Neuronal stem cell (in vitro differentiated cells): ENCODE measurements around the gene VAC14.

Source experiments
- DNase-seq: peaks from one replicate; pipeline ENCODE4 v3.0.0-alpha.2; 2013; ENCODE audit warnings: low spot score
- H2AFZ ChIP-seq: one replicate; pipeline ENCODE4 v1.6.1; 2013; ENCODE audit warnings: mild to moderate bottlenecking, low read length, inconsistent platforms
- H2AK5ac ChIP-seq: 2 replicates; pipeline ENCODE4 v1.6.1; 2013; ENCODE audit warnings: low read depth, mild to moderate bottlenecking, inconsistent platforms, low read length, moderate library complexity, mixed read lengths
- H2BK120ac ChIP-seq: 2 replicates; pipeline ENCODE4 v1.6.1; 2013; ENCODE audit warnings: low read depth, mild to moderate bottlenecking, inconsistent platforms, low read length, moderate library complexity, mixed read lengths
- H2BK12ac ChIP-seq: one replicate; pipeline ENCODE4 v1.6.1; 2013; ENCODE audit warnings: low read length, inconsistent platforms
- H2BK15ac ChIP-seq: 2 replicates; pipeline ENCODE4 v1.6.1; 2013; ENCODE audit warnings: mild to moderate bottlenecking, low read length, inconsistent platforms, mixed read lengths
- H2BK5ac ChIP-seq: one replicate; pipeline ENCODE4 v1.6.1; 2013; ENCODE audit warnings: inconsistent platforms, mild to moderate bottlenecking, low read length, moderate library complexity
- H3K14ac ChIP-seq: one replicate; pipeline ENCODE4 v1.6.1; 2013; ENCODE audit warnings: low read length, inconsistent platforms
- H3K18ac ChIP-seq: 2 replicates; pipeline ENCODE4 v1.6.1; 2013; ENCODE audit warnings: low read length, inconsistent platforms
- H3K23ac ChIP-seq: 2 replicates; pipeline ENCODE4 v1.6.1; 2013; ENCODE audit warnings: low read depth, mild to moderate bottlenecking, mixed read lengths, low read length, inconsistent platforms; ENCODE audit not compliant: poor library complexity
- H3K27ac ChIP-seq: replicated peaks from 3 replicates; pipeline ENCODE4 v1.5.1; 2013; ENCODE audit warnings: low read length, inconsistent platforms
- H3K27me3 ChIP-seq, 3 experiments: 2 replicates each; pipeline ENCODE4 v1.6.1; 2013; ENCODE audit warnings: low read length in 3 of 3, mild to moderate bottlenecking in 2 of 3, inconsistent platforms in 1 of 3, low read depth in 1 of 3, mixed read lengths in 1 of 3, moderate library complexity in 1 of 3; ENCODE audit not compliant: control insufficient read depth in 3 of 3, insufficient read depth in 3 of 3
- H3K36me3 ChIP-seq, 2 donors: replicated peaks in 1 of 2; 2 replicates each; pipeline ENCODE4 v1.6.1; 2013; ENCODE audit warnings: low read length in 2 of 2; ENCODE audit not compliant: control insufficient read depth in 2 of 2, insufficient read depth in 2 of 2
- H3K4ac ChIP-seq: 2 replicates; pipeline ENCODE4 v1.6.1; 2013; ENCODE audit warnings: inconsistent platforms, mild to moderate bottlenecking, low read length, moderate library complexity
- H3K4me1 ChIP-seq, 2 donors: 1 replicate in 1 of 2; 2 replicates in 1 of 2; pipeline ENCODE4 v1.6.1; 2013; ENCODE audit warnings: low read length in 2 of 2, low read depth in 1 of 2; ENCODE audit not compliant: control insufficient read depth in 2 of 2, insufficient read depth in 1 of 2
- H3K4me2 ChIP-seq: one replicate; pipeline ENCODE4 v1.6.1; 2013; ENCODE audit warnings: mild to moderate bottlenecking, low read length, inconsistent platforms; ENCODE audit not compliant: insufficient read depth, poor library complexity, severe bottlenecking
- H3K4me3 ChIP-seq, 2 donors: 2 replicates each; pipeline ENCODE4 v1.5.1; 2013; ENCODE audit warnings: low read length in 2 of 2, mild to moderate bottlenecking in 2 of 2, inconsistent platforms in 1 of 2, moderate library complexity in 1 of 2
- H3K79me1 ChIP-seq: one replicate; pipeline ENCODE4 v1.6.1; 2013; ENCODE audit warnings: low read depth, mild to moderate bottlenecking, inconsistent platforms, low read length, moderate library complexity
- H3K9ac ChIP-seq: one replicate; pipeline ENCODE4 v1.6.1; 2013; ENCODE audit warnings: mild to moderate bottlenecking, low read depth, low read length, inconsistent platforms; ENCODE audit not compliant: poor library complexity
- H3K9me3 ChIP-seq, 2 donors: replicated peaks in 1 of 2; 2 replicates each; pipeline versions ENCODE3 to v1.6.1; 2013; ENCODE audit warnings: low read length in 2 of 2, mild to moderate bottlenecking in 2 of 2, inconsistent platforms in 1 of 2, low read depth in 1 of 2, mixed read lengths in 1 of 2, moderate library complexity in 1 of 2; ENCODE audit not compliant: control insufficient read depth in 2 of 2, insufficient read depth in 1 of 2
- H4K8ac ChIP-seq: one replicate; pipeline ENCODE4 v1.6.1; 2013; ENCODE audit warnings: low read depth, mild to moderate bottlenecking, inconsistent platforms, low read length, moderate library complexity
- H4K91ac ChIP-seq: one replicate; pipeline ENCODE4 v1.6.1; 2013; ENCODE audit warnings: low read length, low read depth, mild to moderate bottlenecking, inconsistent platforms; ENCODE audit not compliant: poor library complexity
- WGBS, 2 donors: extraction: QIAGEN DNeasy Blood & Tissue Kit; methylation state at CpG; one replicate each; pipeline ENCODE4 v1.1.7; 2013; ENCODE audit warnings: missing lambda C conversion rate in 2 of 2, mixed read lengths in 1 of 2; ENCODE audit not compliant: insufficient read length in 2 of 2, insufficient replicate concordance in 1 of 2; ENCODE audit errors: extremely low coverage in 2 of 2; 5-methylcytosine and 5-hydroxymethylcytosine counted together

Gene VAC14

DNA sequence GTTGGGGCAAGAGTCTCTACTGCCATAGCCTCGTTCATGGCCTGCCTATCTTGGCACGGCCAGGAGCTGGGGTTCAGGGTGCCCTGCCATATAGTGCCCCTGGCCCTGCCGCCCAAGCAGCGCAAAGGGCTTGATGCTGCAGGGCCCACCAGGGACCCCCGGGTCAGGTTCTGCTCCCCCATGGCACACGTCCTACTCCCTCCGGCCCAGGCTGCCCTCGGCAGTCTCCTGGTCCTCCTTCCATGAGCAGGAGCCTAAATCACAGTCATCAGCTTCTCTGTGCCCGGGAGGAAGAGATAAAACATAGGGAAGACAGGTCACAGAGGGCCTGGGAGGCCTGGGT lies 59.2 kb downstream of the VAC14 start:
- no peak overlapping the region for H2BK15ac ChIP-seq
- H2AFZ ChIP-seq, result no peak overlapping the region
- H3K4me2 ChIP-seq, result no peak overlapping the region
- H3K79me1 ChIP-seq, result no peaks in the 10 kb centered on the region
- H4K8ac ChIP-seq, result no peak overlapping the region
- no peak overlapping the region for H3K18ac ChIP-seq
- no peak overlapping the region for H3K4ac ChIP-seq
- no peaks in the 10 kb centered on the region for H3K27me3 ChIP-seq
- peak overlapping the region; percentile 63 for H3K9ac ChIP-seq
- no peak overlapping the region for H3K4me3 ChIP-seq
- no peak overlapping the region for H4K91ac ChIP-seq
- H2BK12ac ChIP-seq, result no peak overlapping the region
- peaks cover 6 to 14% of the 10 kb centered on the region in 2 donors for H3K4me1 ChIP-seq
- H3K27ac ChIP-seq, result no peak overlapping the region
- H3K9me3 ChIP-seq, result peaks cover 3 to 4% of the 10 kb centered on the region in 2 donors
- no peak overlapping the region for H3K23ac ChIP-seq
- H2BK120ac ChIP-seq, result no peak overlapping the region
- WGBS, 2 donors, result no CpG with 5 or more reads among the region's 9 CpGs
- no peak overlapping the region for H2AK5ac ChIP-seq
- H3K14ac ChIP-seq, result no peak overlapping the region
- no peak overlapping the region for H2BK5ac ChIP-seq
- peaks cover 12 to 53% of the 10 kb centered on the region in 2 donors for H3K36me3 ChIP-seq
- DNase-seq, result no peak

DNA sequence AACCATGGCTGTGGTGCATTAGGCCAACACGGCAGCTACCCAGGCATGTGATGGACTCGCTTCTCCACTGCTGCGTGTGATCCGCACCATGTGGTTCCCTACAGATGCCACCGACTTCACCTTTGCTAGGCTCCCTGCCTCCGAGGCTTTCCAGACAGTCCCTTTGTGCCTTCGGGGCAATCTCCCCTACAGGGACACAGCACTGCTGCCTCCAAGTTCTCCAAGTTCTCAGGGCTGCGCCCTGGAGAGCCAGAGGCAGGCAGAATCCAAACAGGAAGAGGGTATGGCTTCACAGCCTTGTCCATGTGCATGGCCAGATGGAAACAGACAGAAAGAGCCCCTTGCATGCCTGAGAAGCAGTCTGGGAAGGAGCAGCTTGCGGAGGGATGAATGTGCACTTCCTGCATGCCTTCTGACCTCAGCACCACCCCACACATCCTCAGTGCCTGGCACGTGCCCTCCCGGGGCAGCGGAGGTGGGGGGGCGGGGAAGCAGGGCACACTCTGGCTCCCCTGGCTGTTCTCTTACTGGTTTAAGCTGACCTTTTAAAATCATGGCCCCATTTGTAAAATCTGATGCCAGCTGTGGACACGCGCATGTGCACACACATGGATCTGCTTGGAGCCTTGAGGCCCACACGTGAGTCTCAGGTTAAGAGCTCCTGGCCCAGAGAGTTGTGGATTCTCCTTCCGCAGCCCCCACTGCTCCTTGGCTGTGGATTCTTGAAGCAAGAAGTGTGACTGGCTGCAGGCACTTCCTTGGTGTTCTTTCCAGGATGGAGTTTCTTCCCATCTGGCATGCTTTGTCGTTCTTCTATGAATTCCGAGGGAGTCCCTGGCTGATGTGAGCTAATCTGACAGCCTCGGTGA lies 59.8 kb downstream of the VAC14 start:
- Histone ChIP-seq H2AK5ac (no peak overlapping the region), H3K4me3 (no peak overlapping the region), H4K8ac (no peak overlapping the region), H2BK5ac (no peak overlapping the region), H3K36me3 (peaks cover 12 to 53% of the 10 kb centered on the region in 2 donors), H3K18ac (no peak overlapping the region), H3K9ac (peak overlapping the region; percentile 63), H2BK15ac (no peak overlapping the region), H2BK12ac (no peak overlapping the region), H3K23ac (no peak overlapping the region), H4K91ac (no peak overlapping the region), H3K14ac (peak overlapping the region; percentile 31), H3K4me1 (peaks cover 11 to 16% of the 10 kb centered on the region in 2 donors), H3K4ac (no peak overlapping the region), H3K4me2 (no peak overlapping the region), H3K79me1 (no peaks in the 10 kb centered on the region), H3K27me3 (no peaks in the 10 kb centered on the region), H3K9me3 (peaks cover 3 to 4% of the 10 kb centered on the region in 2 donors), H2AFZ (no peak overlapping the region), H3K27ac (no peak overlapping the region), H2BK120ac (no peak overlapping the region)
- WGBS, 2 donors, result no CpG with 5 or more reads among the region's 20 CpGs
- no peak for DNase-seq

DNA sequence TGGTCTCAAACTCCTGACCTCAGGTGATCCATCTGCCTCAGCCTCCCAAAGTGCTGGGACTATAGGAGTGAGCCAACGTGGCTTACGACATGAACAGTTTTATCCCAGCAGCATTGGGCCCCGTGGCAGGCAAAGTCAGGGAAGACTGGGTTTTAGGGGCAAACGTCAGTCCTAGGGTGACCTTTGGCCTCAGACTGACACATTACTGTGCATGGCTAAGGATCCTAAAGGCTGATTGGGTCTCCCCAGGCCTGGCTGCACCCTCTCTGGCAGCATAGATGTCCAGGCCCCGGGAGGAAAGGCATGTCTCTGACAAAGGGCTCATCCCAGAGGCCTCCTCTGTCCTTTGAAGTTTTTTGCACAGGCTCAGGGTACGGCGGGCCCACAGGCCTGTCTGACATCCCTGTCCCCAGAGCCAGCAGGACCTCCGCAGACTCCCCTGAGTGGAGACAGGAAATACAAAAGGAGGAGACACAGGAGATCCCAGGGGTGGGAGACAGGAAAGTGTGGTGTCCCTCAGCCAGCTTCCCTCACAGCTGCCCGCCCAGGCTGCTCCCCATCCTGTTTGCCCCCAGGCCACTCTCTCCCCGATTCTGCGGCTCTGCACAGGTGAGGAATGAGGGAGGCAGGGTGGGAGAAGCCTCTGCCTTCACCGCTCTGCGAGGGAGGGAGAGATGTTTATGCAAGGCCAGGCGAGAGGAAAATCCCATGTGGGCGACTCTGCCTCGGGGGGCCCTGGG lies 60.6 kb downstream of the VAC14 start:
- peak overlapping the region; percentile 40 for H2BK5ac ChIP-seq
- no peak overlapping the region for H3K23ac ChIP-seq
- no peak overlapping the region for H2AFZ ChIP-seq
- peaks cover 19% of the 10 kb centered on the region in 2 donors for H3K4me1 ChIP-seq
- H4K8ac ChIP-seq, result no peak overlapping the region
- no peak overlapping the region for H2BK12ac ChIP-seq
- H3K9me3 ChIP-seq, result peaks cover 3 to 4% of the 10 kb centered on the region in 2 donors
- H3K18ac ChIP-seq, result no peak overlapping the region
- H3K79me1 ChIP-seq, result no peaks in the 10 kb centered on the region
- no peak overlapping the region for H3K27ac ChIP-seq
- H3K36me3 ChIP-seq, result peaks cover 12 to 49% of the 10 kb centered on the region in 2 donors
- H3K4ac ChIP-seq, result no peak overlapping the region
- no peak overlapping the region for H3K4me3 ChIP-seq
- DNase-seq, result no peak
- H2AK5ac ChIP-seq, result no peak overlapping the region
- H2BK120ac ChIP-seq, result no peak overlapping the region
- H4K91ac ChIP-seq, result no peak overlapping the region
- H3K9ac ChIP-seq, result peak overlapping the region; percentile 37
- no CpG with 5 or more reads among the region's 16 CpGs for whole genome bisulfite sequencing, 2 donors
- H2BK15ac ChIP-seq, result no peak overlapping the region
- H3K14ac ChIP-seq, result no peak overlapping the region
- H3K4me2 ChIP-seq, result no peak overlapping the region
- H3K27me3 ChIP-seq, result no peaks in the 10 kb centered on the region

DNA sequence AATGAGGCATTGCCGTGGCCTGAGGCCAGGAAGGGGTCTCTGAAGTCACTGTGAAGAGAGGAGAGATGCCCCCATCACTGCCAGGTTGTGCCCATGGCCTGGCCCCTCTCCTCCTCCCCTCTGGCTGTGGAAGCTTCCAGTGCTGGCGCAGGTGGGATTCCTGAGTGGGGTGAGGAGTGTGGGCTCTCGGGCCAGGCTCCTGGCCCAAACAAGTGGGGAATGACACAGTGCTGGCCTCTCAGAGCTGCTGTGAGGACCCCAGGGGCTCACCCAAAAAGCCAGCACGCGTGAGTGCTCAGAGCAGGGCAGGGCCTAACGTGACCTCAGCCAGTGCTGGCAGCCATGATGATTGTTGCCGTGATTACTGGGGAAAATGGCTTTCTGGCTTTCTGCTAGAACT lies 61.6 kb downstream of the VAC14 start:
- H2BK15ac ChIP-seq, result no peak overlapping the region
- H3K23ac ChIP-seq, result no peak overlapping the region
- no peak overlapping the region for H3K4ac ChIP-seq
- no peaks in the 10 kb centered on the region for H3K27me3 ChIP-seq
- no peak overlapping the region for H3K9ac ChIP-seq
- peaks cover 3 to 4% of the 10 kb centered on the region in 2 donors for H3K9me3 ChIP-seq
- WGBS, 2 donors, result no CpG with 5 or more reads among the region's 7 CpGs
- H4K91ac ChIP-seq, result no peak overlapping the region
- H3K27ac ChIP-seq, result no peak overlapping the region
- no peaks in the 10 kb centered on the region for H3K79me1 ChIP-seq
- H3K4me3 ChIP-seq, result no peak overlapping the region
- H2AK5ac ChIP-seq, result no peak overlapping the region
- peaks cover 12 to 40% of the 10 kb centered on the region in 2 donors for H3K36me3 ChIP-seq
- no peak overlapping the region for H3K18ac ChIP-seq
- no peak for DNase-seq
- H3K14ac ChIP-seq, result no peak overlapping the region
- H3K4me2 ChIP-seq, result no peak overlapping the region
- H4K8ac ChIP-seq, result no peak overlapping the region
- H2BK12ac ChIP-seq, result no peak overlapping the region
- no peak overlapping the region for H2BK120ac ChIP-seq
- H2BK5ac ChIP-seq, result no peak overlapping the region
- no peak overlapping the region for H2AFZ ChIP-seq
- H3K4me1 ChIP-seq, result peaks cover 19 to 21% of the 10 kb centered on the region in 2 donors
